ENCODE measurements around the gene SHOX. TPM values are rescaled to one million over a fixed set of nuclear protein-coding genes. Genes with fewer than 3 reads are reported as not detected.

Gene SHOX
- polyA plus RNA-seq, 3 donors = 0.06 TPM; not detected in 2

- no peak for DNase-seq (ENCODE audit: low read depth in 3 of 3, low spot score in 2 of 3)
These were observed 31.5 kb downstream of the SHOX start for GRCh38 chrX:662126-662525.

DNA sequence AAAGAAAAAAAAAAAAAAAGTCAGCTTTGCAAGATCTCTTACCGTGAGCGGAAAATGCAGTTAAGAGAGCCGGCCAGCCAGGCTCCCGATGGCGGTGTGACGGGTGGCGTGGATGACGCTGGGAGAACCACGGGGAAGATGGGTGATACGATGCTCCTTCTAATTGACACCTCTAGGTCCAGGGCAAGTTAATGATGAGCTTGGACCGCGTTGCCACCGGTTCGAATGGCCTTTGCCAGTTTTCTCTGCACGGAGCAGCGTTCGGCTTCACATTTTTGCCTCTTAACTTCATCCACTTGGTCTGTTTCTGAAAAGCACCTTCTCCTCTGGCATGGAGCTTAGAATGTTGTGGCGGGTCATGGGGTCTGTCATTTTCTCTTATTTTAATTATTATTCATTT lies 33.2 kb downstream of the SHOX start:
- DNase-seq (ENCODE audit: low read depth in 3 of 3, low spot score in 2 of 3) = no peak

DNA sequence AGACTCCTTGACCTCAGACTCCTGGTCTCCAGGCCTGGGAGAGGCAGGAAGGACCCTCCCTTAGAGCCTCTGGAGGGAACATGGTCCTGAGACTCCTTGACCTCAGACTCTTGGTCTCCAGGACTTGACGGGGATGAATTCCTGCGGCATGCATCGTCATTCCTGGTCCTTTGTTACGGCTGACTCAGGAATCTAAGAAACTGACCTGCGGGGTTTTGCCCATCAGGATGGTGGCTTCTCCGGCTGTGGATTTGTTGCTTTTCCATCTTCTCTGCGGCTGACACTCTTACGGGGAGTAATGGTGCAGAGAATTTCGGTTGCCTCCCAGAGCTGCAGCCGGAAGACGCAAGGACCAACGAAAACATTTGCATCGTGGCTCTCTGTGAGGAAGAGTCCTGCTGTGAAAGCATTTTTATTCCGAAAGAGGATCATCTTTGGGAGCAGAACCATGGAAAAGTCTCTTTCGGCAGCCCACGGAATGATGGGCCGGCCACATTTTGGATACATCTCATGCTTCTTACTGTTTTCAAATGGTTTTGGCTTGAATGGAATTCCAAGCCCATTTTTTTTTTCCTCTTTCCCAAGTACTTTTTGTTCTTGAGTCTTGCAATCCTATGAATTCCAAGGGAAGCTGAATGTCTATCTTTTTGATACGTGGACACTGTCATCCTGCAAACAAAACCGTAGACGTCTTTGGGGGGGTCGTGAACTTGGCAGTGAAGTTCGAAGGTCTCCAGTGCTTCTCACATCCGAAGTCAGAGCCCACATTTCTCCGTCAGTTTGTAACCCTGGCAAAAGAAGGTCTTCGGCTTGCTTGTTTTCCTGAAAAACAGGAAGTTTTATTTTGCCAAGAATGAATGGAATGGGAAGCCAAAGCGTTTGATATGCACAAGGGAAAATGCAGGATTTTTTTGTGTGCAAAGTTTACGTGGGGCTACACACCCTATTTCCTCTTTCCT lies 36.5 kb downstream of the SHOX start:
- no peak for DNase-seq (ENCODE audit: low read depth in 3 of 3, low spot score in 2 of 3)

DNA sequence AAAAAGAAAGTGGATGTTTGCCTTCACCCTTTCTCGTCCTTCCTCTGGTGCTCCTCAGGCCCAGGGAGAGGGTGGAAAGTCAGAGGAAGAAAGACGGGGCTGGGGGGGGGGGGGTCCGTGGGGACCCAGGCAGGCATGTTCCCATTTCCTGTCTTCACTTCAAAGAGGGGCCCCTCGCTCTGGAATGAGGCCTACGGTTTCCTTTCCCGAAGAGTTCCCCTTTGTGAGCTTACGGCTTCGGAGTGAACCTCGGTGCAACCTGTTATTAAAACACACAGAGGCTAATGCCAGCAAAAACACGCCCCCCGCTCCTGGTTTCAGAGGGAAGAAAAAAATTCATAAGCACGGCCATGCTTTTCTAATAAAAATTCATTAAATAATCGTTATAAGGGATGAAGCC lies 40.1 kb downstream of the SHOX start:
- DNase-seq (ENCODE audit: low read depth in 3 of 3, low spot score in 2 of 3) = no peak

DNA sequence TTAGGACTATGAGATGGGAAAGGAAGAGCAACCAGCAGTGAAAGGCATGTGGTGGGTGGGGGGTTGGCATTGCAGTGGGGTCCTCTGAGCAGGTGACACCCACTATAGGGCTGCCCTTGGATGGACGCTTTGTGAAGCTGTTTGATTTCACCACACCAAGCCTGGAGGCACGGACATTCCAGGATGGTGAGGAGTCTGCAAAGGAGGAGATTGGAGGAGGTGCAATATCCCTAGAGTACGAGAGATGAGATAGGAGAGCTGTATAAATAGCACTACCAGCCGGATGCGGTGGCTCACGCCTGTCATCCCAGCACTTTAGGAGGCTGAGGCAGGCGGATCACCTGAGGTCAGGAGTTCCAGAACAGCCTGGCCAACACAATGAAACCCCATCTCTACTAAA lies 42.3 kb downstream of the SHOX start:
- DNase-seq (ENCODE audit: low read depth in 3 of 3, low spot score in 2 of 3) = no peak

GRCh38 chrX:675279-675954 lies 44.8 kb downstream of the SHOX start:
- no peak for DNase-seq (ENCODE audit: low read depth in 3 of 3, low spot score in 2 of 3)

GRCh38 chrX:675955-676295 lies 45.3 kb downstream of the SHOX start:
- no peak for DNase-seq (ENCODE audit: low read depth in 3 of 3, low spot score in 2 of 3)

- DNase-seq (ENCODE audit: low read depth in 3 of 3, low spot score in 2 of 3) = no peak
These were observed 46.8 kb downstream of the SHOX start for GRCh38 chrX:677376-677775.

- DNase-seq (ENCODE audit: low read depth in 3 of 3, low spot score in 2 of 3) = no peak
These were observed 48.8 kb downstream of the SHOX start for GRCh38 chrX:679291-679979.

DNA sequence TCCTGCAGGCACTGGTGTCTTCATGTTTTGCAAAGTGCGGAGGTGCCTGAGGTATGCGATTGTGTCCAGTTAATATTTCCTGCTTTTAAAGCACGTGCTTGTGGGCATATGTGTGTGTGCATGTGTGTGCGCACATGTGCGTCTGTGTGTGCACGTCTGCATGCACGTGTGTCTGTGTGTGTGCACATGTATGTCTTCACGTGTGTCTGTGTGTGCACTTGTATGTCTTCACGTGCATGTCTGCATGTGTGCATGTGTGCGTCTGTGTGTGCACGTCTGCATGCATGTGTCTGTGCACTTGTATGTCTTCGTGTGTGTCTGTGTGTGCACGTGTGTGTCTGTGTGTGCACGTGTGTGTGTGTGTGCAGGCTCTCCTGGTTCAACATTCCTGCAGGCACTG lies 49.5 kb downstream of the SHOX start:
- no peak for DNase-seq (ENCODE audit: low read depth in 3 of 3, low spot score in 2 of 3)

DNA sequence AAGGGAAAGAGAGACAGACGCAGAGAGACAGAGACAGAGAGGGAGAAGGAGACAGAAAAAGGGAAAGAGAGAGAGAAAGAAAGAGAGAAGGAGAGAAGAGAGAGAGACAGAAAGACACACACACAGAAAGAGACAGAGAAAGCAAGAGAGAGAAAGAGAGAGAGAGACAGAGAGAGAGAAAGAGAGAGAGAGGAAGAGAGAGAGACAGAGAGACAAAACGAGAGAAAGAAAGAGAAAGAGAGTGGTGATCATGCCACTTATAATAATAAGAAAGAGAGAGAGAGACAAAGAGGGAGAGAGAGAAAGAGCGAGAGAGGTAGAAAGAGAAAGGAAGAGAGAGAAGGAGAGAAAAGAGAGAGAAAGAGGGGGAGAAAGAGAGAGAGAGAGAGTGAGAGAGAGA lies 51.4 kb downstream of the SHOX start:
- DNase-seq (ENCODE audit: low read depth in 3 of 3, low spot score in 2 of 3) = no peak

GRCh38 chrX:682892-683291 lies 52.3 kb downstream of the SHOX start:
- DNase-seq (ENCODE audit: low read depth in 3 of 3, low spot score in 2 of 3) = no peak

- DNase-seq (ENCODE audit: low read depth in 3 of 3, low spot score in 2 of 3) = no peak
These were observed 53.0 kb downstream of the SHOX start for GRCh38 chrX:683576-683975.

DNA sequence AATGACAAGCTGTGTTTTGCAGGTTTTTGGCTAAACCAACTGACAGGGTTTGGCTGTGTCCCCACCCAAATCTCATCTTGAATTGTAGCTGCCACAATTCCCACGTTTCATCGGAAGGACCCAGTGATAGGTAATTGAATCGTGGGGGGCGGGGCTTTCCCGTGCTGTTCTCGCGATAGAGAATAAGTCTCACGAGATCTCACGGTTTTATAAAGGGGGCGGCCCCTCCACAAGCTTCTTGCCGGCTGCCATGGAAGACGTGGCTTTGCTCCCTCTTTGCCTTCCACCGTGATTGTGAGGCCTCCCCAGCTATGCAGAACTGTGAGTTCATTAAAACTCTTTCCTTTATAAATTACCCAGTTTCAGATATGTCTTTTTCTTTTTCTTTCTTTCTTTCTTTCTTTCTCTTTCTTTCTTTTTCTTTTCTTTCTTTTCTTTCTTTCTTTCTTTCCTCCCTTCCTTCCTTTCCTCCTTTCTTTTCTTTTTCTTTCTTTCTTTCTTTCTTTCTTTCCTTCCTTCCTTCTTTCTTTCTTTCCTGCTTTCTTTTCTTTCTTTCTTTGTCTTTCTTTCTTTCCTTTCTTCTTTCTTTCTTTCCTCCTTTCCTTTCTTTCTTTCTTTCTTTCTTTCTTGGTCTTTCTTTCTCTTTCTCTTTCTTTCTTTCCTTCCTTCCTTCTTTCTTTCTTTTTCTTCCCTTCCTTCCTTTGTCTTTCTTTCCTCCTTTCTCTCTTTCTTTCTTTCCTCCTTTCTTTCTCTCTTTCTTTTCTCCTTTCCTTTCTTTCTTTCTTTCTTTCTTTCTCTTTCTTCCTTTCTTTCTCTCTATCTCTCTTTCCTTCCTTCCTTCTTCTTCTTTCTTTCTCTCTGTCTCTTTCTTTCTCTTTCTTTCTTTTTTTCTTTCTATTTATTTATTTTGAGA lies 54.8 kb downstream of the SHOX start:
- DNase-seq (ENCODE audit: low read depth in 3 of 3, low spot score in 2 of 3) = no peak

DNA sequence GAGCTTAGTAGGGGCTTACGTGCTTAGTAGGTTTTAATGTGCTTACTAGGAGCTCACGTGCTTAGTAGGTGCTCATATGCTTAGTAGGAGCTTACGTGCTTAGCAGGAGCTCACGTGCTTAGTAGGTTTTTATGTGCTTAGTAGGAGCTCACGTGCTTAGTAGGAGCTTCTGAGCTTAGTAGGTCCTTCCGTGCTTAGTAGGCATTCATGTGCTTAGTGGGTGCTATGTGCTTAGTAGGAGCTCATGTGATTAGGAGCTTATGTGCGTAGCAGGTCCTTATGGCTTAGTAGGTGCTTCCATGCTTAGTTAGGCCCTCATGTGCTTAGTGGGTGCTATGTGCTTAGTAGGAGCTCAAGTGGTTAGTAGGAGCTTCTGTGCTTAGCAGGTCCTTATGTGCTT lies 59.4 kb downstream of the SHOX start:
- no peak for DNase-seq (ENCODE audit: low read depth in 3 of 3, low spot score in 2 of 3)

- no peak for DNase-seq (ENCODE audit: low read depth in 3 of 3, low spot score in 2 of 3)
These were observed 64.2 kb downstream of the SHOX start for GRCh38 chrX:694800-695199.

- no peak for DNase-seq (ENCODE audit: low read depth in 3 of 3, low spot score in 2 of 3)
These were observed 67.6 kb downstream of the SHOX start for GRCh38 chrX:698206-698605.

DNA sequence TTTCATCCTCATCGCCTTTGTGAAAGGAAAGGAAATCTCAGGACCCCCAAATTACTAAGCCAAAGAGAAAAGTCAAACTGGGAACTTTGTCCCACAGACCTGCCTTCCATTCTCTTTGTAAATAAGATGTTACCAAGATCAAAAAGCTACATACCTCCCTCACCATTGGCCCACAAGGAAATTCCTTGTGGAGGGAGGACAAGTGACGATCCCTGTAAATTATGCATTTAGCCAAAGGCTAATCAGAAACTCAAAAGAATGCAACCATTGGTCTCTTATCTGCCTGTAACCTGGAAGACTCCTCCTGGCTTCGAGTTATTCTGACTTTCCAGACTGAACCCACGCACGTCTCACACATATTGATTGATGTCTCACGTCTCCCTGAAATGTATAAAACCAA lies 70.3 kb downstream of the SHOX start:
- no peak for DNase-seq (ENCODE audit: low read depth in 3 of 3, low spot score in 2 of 3)

DNA sequence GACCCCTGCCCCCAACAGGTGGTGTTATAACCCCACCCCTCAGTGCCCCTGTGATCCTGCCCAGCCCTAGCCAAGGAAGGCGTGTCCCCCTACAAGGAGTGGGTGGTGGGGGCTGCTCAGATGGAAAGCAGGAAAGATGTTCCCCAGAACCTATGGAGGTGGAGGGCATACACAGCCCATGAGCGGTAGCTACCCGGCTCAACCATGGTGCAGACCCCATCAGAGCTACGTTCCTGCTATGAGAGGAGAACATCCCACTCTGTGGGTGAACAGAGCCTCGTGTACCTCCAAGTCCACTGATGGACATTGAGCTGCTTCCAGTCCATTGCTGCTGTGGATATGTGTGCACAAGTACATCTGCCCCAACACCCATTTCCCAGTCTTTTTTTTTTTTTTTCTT lies 71.1 kb downstream of the SHOX start:
- DNase-seq (ENCODE audit: low read depth in 3 of 3, low spot score in 2 of 3) = no peak

GRCh38 chrX:703466-703865 lies 72.9 kb downstream of the SHOX start:
- no peak for DNase-seq (ENCODE audit: low read depth in 3 of 3, low spot score in 2 of 3)

- no peak for DNase-seq (ENCODE audit: low read depth in 3 of 3, low spot score in 2 of 3)
These were observed 73.3 kb downstream of the SHOX start for GRCh38 chrX:703866-704265.

All from right renal cortex interstitium (tissue), 3 donors.